Measurements from ENCODE around the gene TMBIM1. TPM values are rescaled to one million over a fixed set of nuclear protein-coding genes. Genes with fewer than 3 reads are reported as not detected.
A peak's percentile ranks its signal among the peaks of the same experiment; 100 is the strongest.

The TMBIM1 gene
- total RNA-seq, 1 donor = 136 TPM

- TF ChIP-seq CTCF (IDR thresholded peaks at IDR 0.05; ENCODE audit: insufficient read depth, low read depth, low read length) = no peak
- H3K4me3 ChIP-seq (ENCODE audit: low read depth, low read length) = peak overlapping the region; percentile 68
- DNase-seq (ENCODE audit: low read depth) = peak; percentile 25
Measured at GRCh38 chr2:218270721-218271486, 21.4 kb downstream of the TMBIM1 start.

- H3K4me3 ChIP-seq (ENCODE audit: low read depth, low read length) = peak within 1 kb of the TSS; percentile 75
- TF ChIP-seq CTCF (IDR thresholded peaks at IDR 0.05; ENCODE audit: insufficient read depth, low read depth, low read length) = peak; percentile 8
- peak; percentile 100 for DNase-seq (ENCODE audit: low read depth)
Measured at GRCh38 chr2:218269900-218270720, 22.2 kb downstream of the TMBIM1 start, which contains the start of the genes AAMP and PNKD. TSS of gene AAMP (minus strand) at chr2:218270137. CDS start at chr2:218270086, 51 bp downstream. TSS of gene PNKD (plus strand) at chr2:218270519. CDS start at chr2:218270536, 17 bp downstream.

- no peak for DNase-seq (ENCODE audit: low read depth)
- no peak for TF ChIP-seq CTCF (IDR thresholded peaks at IDR 0.05; ENCODE audit: insufficient read depth, low read depth, low read length)
- H3K4me3 ChIP-seq (ENCODE audit: low read depth, low read length) = no peak overlapping the region
Measured at GRCh38 chr2:218267259-218267658, 25.0 kb downstream of the TMBIM1 start.

- no peak for DNase-seq (ENCODE audit: low read depth)
- no peak for TF ChIP-seq CTCF (IDR thresholded peaks at IDR 0.05; ENCODE audit: insufficient read depth, low read depth, low read length)
- no peak overlapping the region for H3K4me3 ChIP-seq (ENCODE audit: low read depth, low read length)
Measured at GRCh38 chr2:218266316-218266979, 25.9 kb downstream of the TMBIM1 start.

GRCh38 chr2:218265626-218266025 is 26.7 kb downstream of the TMBIM1 start:
- DNase-seq (ENCODE audit: low read depth) = no peak
- H3K4me3 ChIP-seq (ENCODE audit: low read depth, low read length) = no peak overlapping the region
- TF ChIP-seq CTCF (IDR thresholded peaks at IDR 0.05; ENCODE audit: insufficient read depth, low read depth, low read length) = no peak

GRCh38 chr2:218264773-218265561 is 27.3 kb downstream of the TMBIM1 start:
- TF ChIP-seq CTCF (IDR thresholded peaks at IDR 0.05; ENCODE audit: insufficient read depth, low read depth, low read length) = no peak
- H3K4me3 ChIP-seq (ENCODE audit: low read depth, low read length) = no peak overlapping the region
- no peak for DNase-seq (ENCODE audit: low read depth)

Data from fibroblast of villous mesenchyme (primary cell).